ENCODE data around the gene CACNA1C.

The CACNA1C gene

GRCh38 chr12:2324387-2324786 is 271.6 kb downstream of the CACNA1C start:
- H3K4me3 ChIP-seq (ENCODE audit: low read depth, low read length), result no peak overlapping the region
- no peak for DNase-seq (ENCODE audit: low read depth)
- TF ChIP-seq MYC (IDR thresholded peaks at IDR 0.05; ENCODE audit: low read depth, low read length), result no peak
- TF ChIP-seq POLR2A (IDR thresholded peaks at IDR 0.05; ENCODE audit: extremely low read depth, insufficient read length), result no peak
- no peak for TF ChIP-seq MAX (IDR thresholded peaks at IDR 0.05; ENCODE audit: low read depth, low read length)
- no peak for TF ChIP-seq CTCF (IDR thresholded peaks at IDR 0.05; ENCODE audit: low read depth, low read length)

- no peak for TF ChIP-seq CTCF (IDR thresholded peaks at IDR 0.05; ENCODE audit: low read depth, low read length)
- no peak for TF ChIP-seq POLR2A (IDR thresholded peaks at IDR 0.05; ENCODE audit: extremely low read depth, insufficient read length)
- no peak for TF ChIP-seq MAX (IDR thresholded peaks at IDR 0.05; ENCODE audit: low read depth, low read length)
- TF ChIP-seq MYC (IDR thresholded peaks at IDR 0.05; ENCODE audit: low read depth, low read length), result no peak
- no peak for DNase-seq (ENCODE audit: low read depth)
- no peak overlapping the region for H3K4me3 ChIP-seq (ENCODE audit: low read depth, low read length)
These were observed 272.7 kb downstream of the CACNA1C start for GRCh38 chr12:2325519-2325918.

- no peak for TF ChIP-seq POLR2A (IDR thresholded peaks at IDR 0.05; ENCODE audit: extremely low read depth, insufficient read length)
- TF ChIP-seq MYC (IDR thresholded peaks at IDR 0.05; ENCODE audit: low read depth, low read length), result no peak
- no peak for TF ChIP-seq CTCF (IDR thresholded peaks at IDR 0.05; ENCODE audit: low read depth, low read length)
- TF ChIP-seq MAX (IDR thresholded peaks at IDR 0.05; ENCODE audit: low read depth, low read length), result no peak
- H3K4me3 ChIP-seq (ENCODE audit: low read depth, low read length), result no peak overlapping the region
- DNase-seq (ENCODE audit: low read depth), result no peak
These were observed 273.7 kb downstream of the CACNA1C start for GRCh38 chr12:2326470-2326869.

- DNase-seq (ENCODE audit: low read depth), result no peak
- TF ChIP-seq CTCF (IDR thresholded peaks at IDR 0.05; ENCODE audit: low read depth, low read length) (no peak), MAX (IDR thresholded peaks at IDR 0.05; ENCODE audit: low read depth, low read length) (no peak), MYC (IDR thresholded peaks at IDR 0.05; ENCODE audit: low read depth, low read length) (no peak)
These were observed 275.9 kb downstream of the CACNA1C start for GRCh38 chr12:2328661-2329060.

GRCh38 chr12:2329661-2330210 is 276.9 kb downstream of the CACNA1C start:
- no peak for DNase-seq (ENCODE audit: low read depth)
- TF ChIP-seq CTCF (IDR thresholded peaks at IDR 0.05; ENCODE audit: low read depth, low read length), result no peak
- no peak for TF ChIP-seq MYC (IDR thresholded peaks at IDR 0.05; ENCODE audit: low read depth, low read length)
- TF ChIP-seq MAX (IDR thresholded peaks at IDR 0.05; ENCODE audit: low read depth, low read length), result no peak
- TF ChIP-seq POLR2A (IDR thresholded peaks at IDR 0.05; ENCODE audit: extremely low read depth, insufficient read length), result no peak
- H3K4me3 ChIP-seq (ENCODE audit: low read depth, low read length), result no peak overlapping the region

More at GRCh38 chr12:2328661-2329060, 275.9 kb downstream of the CACNA1C start:
- no peak overlapping the region for H3K4me3 ChIP-seq (ENCODE audit: low read depth, low read length)
